Measurements from ENCODE around the gene NCAPG2.
"Not testable (repeated sequence)": the region's sequence is repeated elsewhere in the genome, so short reads cannot be mapped to it uniquely, and the experiment has no call there.

The NCAPG2 gene

DNA sequence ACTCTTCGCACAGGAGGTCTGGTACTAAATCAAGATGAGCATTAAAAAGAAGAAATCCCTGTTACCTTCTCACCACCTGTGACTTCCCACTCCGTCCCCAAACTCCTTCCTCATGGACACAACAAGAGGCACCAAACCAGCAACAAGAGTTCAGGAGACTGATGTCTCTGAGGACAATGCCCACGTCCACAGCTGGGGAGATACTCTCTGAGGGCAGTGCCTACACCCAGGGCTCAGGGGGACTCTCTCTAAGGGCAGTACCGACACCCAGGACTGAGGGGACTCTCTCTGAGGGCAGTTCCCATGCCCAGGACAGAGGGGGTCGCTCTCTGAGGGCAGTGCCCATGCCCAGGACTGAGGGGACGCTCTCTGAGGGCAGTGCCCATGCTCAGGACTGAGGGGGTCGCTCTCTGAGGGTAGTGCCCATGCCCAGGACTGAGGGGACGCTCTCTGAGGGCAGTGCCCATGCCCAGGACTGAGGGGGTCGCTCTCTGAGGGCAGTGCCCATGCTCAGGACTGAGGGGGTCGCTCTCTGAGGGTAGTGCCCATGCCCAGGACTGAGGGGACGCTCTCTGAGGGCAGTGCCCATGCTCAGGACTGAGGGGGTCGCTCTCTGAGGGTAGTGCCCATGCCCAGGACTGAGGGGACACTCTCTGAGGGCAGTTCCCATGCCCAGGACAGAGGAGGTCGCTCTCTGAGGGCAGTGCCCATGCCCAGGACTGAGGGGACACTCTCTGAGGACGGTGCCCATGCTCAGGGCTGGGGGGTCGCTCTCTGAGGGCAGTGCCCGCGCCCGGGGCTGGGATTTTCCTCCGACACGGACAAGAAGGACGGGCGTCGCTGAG lies 703 bp downstream of the NCAPG2 start:
- not testable (repeated sequence) for DNase-seq

DNA sequence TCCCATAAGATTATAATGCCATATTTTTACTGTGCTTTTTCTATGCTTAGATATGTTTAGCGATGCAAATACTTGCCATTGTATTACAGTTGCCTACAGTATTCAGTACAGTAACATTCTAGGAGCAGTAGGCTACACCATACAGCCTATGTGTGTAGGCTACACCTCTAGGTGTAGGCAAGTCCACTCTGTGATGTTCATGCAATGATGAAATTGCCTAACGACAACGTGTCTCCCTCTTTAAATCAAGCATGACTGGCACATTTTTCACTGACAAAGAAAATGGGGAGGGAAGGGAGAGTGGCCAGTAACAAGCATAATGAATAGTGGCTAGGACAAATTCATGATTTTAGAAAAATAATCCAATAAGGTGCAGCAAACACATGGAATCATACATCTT lies 1.7 kb downstream of the NCAPG2 start:
- no peak for DNase-seq

- no peak for DNase-seq
These were observed 2.4 kb downstream of the NCAPG2 start for GRCh38 chr7:158702196-158702595.

GRCh38 chr7:158700008-158700407 lies 4.6 kb downstream of the NCAPG2 start:
- DNase-seq: no peak

DNA sequence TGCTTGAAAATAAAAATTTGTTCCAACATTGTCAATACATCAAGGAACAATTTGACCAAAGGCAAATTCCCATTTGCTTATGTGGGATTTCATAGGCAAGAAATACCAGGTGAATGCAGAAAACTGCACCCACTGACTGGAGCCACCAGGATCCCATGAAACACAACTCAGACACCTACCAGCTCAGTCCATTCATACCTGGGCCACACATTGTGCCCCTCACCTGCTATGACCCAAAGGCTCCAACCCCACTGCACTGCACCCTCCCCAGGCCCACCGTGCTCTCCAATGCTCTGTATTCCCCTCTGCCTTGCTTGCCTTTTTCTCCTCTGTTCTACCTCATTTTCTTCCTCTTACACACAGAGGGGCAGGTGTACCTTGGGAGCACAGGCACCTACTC lies 5.3 kb downstream of the NCAPG2 start:
- DNase-seq: no peak

DNA sequence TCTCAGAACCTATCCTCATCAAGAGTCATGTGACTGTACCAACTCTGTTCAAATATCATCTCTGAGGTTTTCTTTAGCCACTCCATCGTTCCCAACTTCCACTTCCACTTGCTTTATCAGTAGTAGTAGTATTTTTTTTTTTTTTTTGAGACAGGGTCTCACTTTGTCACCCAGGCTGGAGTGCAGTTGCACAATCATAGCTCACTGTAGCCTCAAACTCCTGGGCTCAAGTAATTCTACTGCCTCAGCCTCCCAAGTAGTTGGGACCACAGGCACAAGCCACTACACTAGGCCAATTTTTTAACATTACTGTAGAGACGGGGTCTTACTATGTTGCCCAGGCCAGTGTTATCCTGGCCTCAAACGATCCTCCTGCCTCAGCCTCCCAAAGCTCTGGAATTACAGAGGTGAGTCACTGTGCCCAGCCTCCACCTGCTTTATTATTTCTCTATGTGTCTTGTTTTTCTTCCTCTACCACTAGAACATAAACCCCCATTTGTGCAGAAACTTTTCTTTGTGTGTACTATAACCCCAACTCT lies 5.9 kb downstream of the NCAPG2 start:
- DNase-seq: no peak

GRCh38 chr7:158697597-158697996 lies 7.0 kb downstream of the NCAPG2 start:
- DNase-seq: not testable (repeated sequence)

GRCh38 chr7:158695726-158696452 lies 8.7 kb downstream of the NCAPG2 start:
- DNase-seq: peak; percentile 75

DNA sequence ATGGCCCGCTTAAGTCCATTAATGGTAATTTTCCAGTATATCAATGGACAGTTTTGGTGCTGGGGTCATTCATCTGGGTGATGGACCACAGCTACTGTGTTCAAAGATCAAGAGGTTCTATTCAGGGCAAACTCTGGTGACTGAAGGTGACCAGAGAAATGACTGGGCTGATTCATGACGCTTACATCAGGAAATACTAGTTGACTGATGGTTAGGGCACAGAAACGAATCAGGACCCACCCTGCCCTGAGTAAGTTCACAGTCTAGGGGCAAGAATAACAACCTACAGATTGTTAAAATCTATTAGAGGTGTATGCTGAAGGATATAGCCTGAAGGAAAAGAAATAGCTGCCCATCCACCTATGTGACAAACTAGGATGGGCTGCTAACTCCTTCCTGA lies 9.5 kb downstream of the NCAPG2 start:
- DNase-seq: no peak

- DNase-seq: no peak
These were observed 10.0 kb downstream of the NCAPG2 start for GRCh38 chr7:158694650-158695049.

DNA sequence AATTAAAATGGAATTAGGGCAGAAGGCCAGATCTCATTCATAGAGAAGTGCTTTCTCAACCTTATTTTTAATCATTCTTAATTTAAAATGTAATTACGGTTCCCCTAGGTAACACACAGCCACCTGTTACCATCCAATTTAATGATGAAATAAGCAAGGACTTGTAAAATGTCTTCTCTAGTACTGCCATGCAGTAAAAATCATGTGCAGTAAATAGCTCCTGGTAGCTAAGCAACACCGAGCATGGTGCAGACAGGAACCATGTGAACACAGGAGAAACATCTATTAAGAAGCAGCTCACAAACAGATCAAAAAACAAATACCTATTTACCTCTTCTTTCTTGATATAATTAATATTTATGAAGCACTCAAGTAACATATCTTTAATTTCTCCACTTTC lies 15.1 kb downstream of the NCAPG2 start:
- no peak for DNase-seq

DNA sequence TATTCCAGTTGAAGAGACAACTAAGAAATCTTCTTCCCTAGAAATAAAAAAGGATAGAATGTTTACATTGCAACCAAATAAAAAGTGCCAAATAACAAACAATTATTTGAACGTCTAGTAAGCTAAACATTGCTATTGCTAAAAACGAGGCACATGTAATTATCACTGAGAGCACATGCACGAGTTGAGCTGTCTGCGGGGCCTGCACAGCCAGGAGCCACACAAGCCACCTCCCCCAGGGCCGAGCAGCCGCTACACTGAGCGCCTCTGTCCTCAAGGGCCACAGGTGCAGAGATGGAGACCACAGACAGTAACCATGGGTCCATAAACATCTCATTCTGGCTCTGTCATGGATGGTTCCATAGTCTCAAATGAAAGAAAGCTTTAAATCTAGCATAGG lies 17.2 kb downstream of the NCAPG2 start:
- no peak for DNase-seq

GRCh38 chr7:158685693-158686092 lies 18.9 kb downstream of the NCAPG2 start:
- peak; percentile 38 for DNase-seq

DNA sequence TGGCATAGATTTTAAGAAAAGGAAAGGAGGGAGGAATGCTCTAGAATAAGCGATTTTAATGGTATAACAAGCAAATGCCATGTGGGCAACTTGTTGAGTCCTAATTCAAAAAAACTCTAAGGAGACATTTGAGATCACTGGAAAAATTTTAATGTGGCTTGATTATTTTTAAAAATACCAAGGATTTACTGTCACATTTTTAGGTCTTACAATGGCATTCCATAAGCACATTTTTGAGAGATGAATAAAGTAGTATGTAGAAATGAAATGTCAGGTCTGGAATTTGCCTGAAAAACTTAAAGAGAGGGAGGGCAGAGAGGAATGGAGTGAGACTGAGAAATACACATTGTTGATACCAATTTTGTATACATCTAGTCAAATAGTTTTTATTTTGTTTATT lies 20.3 kb downstream of the NCAPG2 start:
- peak; percentile 66 for DNase-seq

- DNase-seq: peak; percentile 21
These were observed 21.1 kb downstream of the NCAPG2 start for GRCh38 chr7:158683541-158683940.

- no peak for DNase-seq
These were observed 22.1 kb downstream of the NCAPG2 start for GRCh38 chr7:158682456-158682855.

- DNase-seq: no peak
These were observed 23.9 kb downstream of the NCAPG2 start for GRCh38 chr7:158680754-158681153.

DNA sequence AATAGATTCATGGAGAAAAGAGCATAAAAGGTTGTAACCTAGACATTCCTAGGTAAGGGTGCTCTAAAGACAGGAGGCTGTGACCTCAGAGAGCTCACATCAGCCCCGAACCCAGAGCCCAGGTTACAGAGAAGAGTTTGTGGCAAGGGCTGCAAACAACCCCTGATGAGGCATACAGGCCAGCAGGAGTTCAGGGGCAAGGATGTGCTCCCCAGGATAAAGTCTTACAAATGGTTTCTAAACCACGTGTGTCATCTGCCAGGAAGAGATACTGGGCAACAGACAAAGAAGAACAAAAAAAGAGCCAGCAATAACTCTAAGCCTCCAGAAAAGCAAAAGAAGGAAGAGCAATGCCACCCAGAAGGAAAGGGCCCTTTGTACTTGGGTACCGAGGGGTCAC lies 27.7 kb downstream of the NCAPG2 start:
- no peak for DNase-seq

DNA sequence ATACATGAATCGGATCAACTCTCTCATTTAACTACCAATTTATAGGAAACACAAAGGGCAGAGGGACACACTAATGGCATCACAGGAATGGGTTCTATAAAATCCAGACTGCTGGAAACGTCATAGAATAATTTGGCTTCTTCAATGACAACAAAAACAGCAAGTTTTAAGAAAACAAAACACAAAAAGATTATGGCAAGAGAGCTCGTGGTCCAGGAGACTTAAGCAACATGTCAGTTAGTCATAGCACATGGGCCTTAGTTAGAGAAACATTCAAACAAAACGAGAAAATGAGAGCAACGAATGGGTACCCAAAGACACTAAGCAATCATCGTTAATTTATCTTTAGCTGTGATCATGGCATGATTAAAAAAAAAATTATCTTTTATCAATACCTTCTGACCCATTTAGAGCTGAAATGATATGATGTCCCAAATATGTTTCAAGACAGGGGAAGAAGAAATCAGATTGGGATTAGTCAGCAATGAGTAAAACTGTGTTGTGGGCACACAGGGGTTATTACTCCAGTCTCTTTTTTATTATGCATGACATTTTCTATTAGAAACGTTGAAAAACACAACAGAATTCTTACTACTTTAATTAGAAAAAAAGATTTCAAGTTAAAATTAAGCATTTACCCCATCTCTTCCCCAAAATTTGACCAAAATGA lies 28.3 kb downstream of the NCAPG2 start:
- DNase-seq: no peak

DNA sequence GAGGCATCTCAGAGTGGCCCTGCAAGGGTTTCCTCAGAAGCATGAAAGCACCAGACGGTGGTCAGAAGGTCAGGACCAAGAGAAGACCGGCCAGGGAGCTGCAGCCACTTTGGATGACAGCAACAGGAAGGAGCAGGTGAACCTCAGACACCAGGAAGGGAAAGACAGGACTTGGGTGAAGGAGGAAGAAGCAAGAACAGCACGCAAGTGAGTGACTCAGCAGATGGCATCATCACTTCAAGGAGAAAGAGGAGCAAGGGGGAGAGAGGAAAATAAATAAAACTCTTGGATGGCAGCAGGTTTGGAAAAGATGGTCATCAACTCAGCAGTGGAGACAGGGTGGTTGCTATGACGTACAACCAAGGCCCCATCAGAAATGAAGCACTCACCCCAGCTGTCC lies 31.6 kb downstream of the NCAPG2 start:
- no peak for DNase-seq

DNA sequence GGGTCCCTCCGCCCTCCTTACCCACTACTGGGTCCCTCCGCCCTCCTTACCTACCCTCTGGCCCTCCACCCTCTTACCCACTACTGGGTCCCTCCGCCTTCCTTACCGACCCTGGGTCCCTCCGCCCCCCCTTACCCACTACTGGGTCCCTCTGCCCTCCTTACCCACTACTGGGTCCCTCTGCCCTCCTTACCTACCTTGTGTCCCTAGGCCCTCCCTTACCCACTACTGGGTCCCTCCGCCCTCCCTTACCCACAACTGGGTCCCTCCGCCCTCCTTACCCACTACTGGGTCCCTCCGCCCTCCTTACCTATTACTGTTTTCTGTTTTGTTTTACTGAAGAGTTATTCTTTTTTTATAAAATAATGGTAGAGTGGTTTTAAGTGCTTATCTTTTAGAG lies 36.5 kb downstream of the NCAPG2 start:
- DNase-seq: not testable (repeated sequence)

- DNase-seq: not testable (repeated sequence)
These were observed 37.5 kb downstream of the NCAPG2 start for GRCh38 chr7:158666966-158667678.

- no peak for DNase-seq
These were observed 38.2 kb downstream of the NCAPG2 start for GRCh38 chr7:158666401-158666800.
